22Rv1 (cell line): ENCODE measurements around the gene ARHGAP25.

Experiments
- CTCF ChIP-seq: fragments of 450-650 bp; IDR thresholded peaks from 2 replicates; pipeline ENCODE4 v1.5.1; 2017; ENCODE audit warnings: mild to moderate bottlenecking
- ZFX ChIP-seq: fragments of 450-650 bp; IDR thresholded peaks from 2 replicates; pipeline ENCODE4 v1.6.1; 2017; ENCODE audit warnings: antibody characterized with exemption, borderline replicate concordance

- TF ChIP-seq CTCF (no peak), ZFX (no peak)
Measured at GRCh38 chr2:68784915-68785314, 50.3 kb downstream of the ARHGAP25 start.
